Measurements from ENCODE around the gene PHYKPL. TPM values are rescaled to one million over a fixed set of nuclear protein-coding genes. Genes with fewer than 3 reads are reported as not detected.

PHYKPL gene
- total and polyA plus RNA-seq, 2 of the 8 experiments (the other 6 are each of a cell fraction or from before 2014, with no cell fraction given), result 25.1 to 32.1 TPM

DNA sequence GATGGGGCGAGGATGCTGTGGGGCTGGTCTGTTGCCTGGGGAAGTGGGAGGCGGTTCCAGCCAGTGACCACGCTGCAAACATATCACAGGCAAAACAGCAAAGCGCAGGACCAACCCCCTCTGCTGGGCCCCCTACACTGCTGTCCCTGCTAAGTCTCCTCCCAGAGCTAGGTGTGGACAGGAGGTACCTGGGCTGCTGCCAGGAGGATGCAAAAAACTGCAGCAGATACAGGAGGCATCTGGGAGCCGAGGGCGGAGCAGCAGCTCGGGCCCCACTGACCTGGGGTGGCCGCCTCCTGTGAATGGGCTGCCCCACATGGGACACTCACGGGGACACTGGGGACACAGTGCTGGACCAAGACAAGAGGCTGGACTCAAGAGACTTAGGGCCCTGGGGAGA is 48.0 kb upstream of the PHYKPL start:
- Histone ChIP-seq H3K56ac (replicated peaks; ENCODE audit: insufficient read length, low read depth, low read length) (no peak overlapping the region), H2BK5ac (ENCODE audit: low read depth, low read length) (no peak overlapping the region), H3K23me2 (ENCODE audit: low read depth, low read length) (no peaks in the 10 kb centered on the region), H3K27me3 (replicated peaks in 1 of 4; ENCODE audit: control insufficient read depth in 3 of 4, extremely low read depth in 1 of 4, insufficient read depth in 3 of 4, low read length in 3 of 4) (peaks cover 0 to 10% (median 2%) of the 10 kb centered on the region in 4 experiments; a peak in 4 of 7 replicates), H3K14ac (ENCODE audit: insufficient read length) (no peak overlapping the region), H2BK12ac (ENCODE audit: low read depth, low read length) (no peak overlapping the region), H2BK120ac (replicated peaks; ENCODE audit: low read depth, low read length) (no peak overlapping the region), H3K9me3 (ENCODE audit: insufficient read depth in 2 of 2, low read depth in 1 of 2, low read length in 1 of 2) (peaks cover 0 to 4% of the 10 kb centered on the region in 2 experiments; a peak in 1 of 4 replicates), H2BK15ac (ENCODE audit: low read length) (no peak overlapping the region), H4K5ac (ENCODE audit: insufficient read length, low read depth, low read length) (no peak overlapping the region), H3K79me1 (ENCODE audit: low read depth, low read length) (no peaks in the 10 kb centered on the region), H3K23ac (ENCODE audit: insufficient read length) (no peak overlapping the region), H3K36me3 (ENCODE audit: control insufficient read depth in 2 of 4, insufficient read depth in 4 of 4, low read length in 3 of 4) (no peaks in the 10 kb centered on the region), H3K4me1 (replicated peaks in 1 of 4; ENCODE audit: control insufficient read depth in 3 of 4, insufficient read depth in 4 of 4, low read length in 3 of 4) (peaks cover 0 to 4% (median 2%) of the 10 kb centered on the region in 4 experiments; a peak in 2 of 7 replicates), H2AK5ac (ENCODE audit: low read depth, low read length) (peak overlapping the region; percentile 27; the same call in 1 of the 2 replicates), H4K8ac (ENCODE audit: extremely low read depth, insufficient read depth, low read length) (no peak overlapping the region), H4K91ac (replicated peaks; ENCODE audit: insufficient read length, low read length) (no peak overlapping the region), H2AFZ (ENCODE audit: low read length) (no peak overlapping the region), H3K79me2 (ENCODE audit: control insufficient read depth in 1 of 2, insufficient read depth in 2 of 2, low read length in 2 of 2) (no peaks in the 10 kb centered on the region), H3K9ac (replicated peaks in 1 of 4; ENCODE audit: extremely low read depth in 1 of 4, low read depth in 3 of 4, low read length in 3 of 4) (no peak overlapping the region), H3K18ac (ENCODE audit: extremely low read depth, low read length) (no peak overlapping the region), H3K4me2 (ENCODE audit: insufficient read depth in 1 of 2, low read depth in 2 of 2, low read length in 2 of 2) (no peak overlapping the region), H3K4me3 (ENCODE audit: extremely low read depth in 1 of 4, insufficient read depth in 2 of 4, low read depth in 3 of 4, low read length in 4 of 4) (no peak overlapping the region), H3K4ac (replicated peaks; ENCODE audit: insufficient read length, low read depth, low read length) (no peak overlapping the region), H4K20me1 (replicated peaks in 1 of 2; ENCODE audit: control insufficient read depth in 1 of 2, insufficient read depth in 2 of 2, low read length in 2 of 2) (no peaks in the 10 kb centered on the region), H2BK20ac (ENCODE audit: low read length) (no peak overlapping the region), H3K27ac (ENCODE audit: low read depth, low read length) (no peak overlapping the region)
- POLR2A ChIA-PET (ENCODE audit: partially characterized antibody), result interaction anchor here (0.9 kb wide), 1 partner anchor 310 kb away, joined by 3 read pairs; the partner anchor contains the start of gene COL23A1
- FAIRE-seq (no peak), DNase-seq (ENCODE audit: low read depth in 1 of 2, low spot score in 2 of 2) (no peak)
- TF ChIP-seq EGR1 (IDR thresholded peaks at IDR 0.05; ENCODE audit: borderline replicate concordance, low read depth, low read length) (no peak), MAX (IDR thresholded peaks at IDR 0.05) (no peak)
- WGBS, 2 experiments (ENCODE audit: extremely low coverage in 1 of 2, insufficient coverage in 1 of 2, insufficient read length in 1 of 2, insufficient replicate concordance in 2 of 2, low coverage in 1 of 2, low lambda C conversion rate in 2 of 2, missing lambda C conversion rate in 1 of 2), result 81% methylated on average over 9 of the region's 9 CpGs; no CpG with 5 or more reads in 1 of the 2 experiments
- CTCF ChIA-PET (ENCODE audit: partially characterized antibody), result interaction anchor here (0.6 to 10.0 kb wide), 44 partner anchors 9 to 843 kb away, joined by 3 to 131 read pairs (median 4); partner anchors contain the start of gene COL23A1
